GM18867 (cell line): ENCODE results near the gene ESPN.

Source experiments
- ATAC-seq: cut with Tn5 transposase; IDR thresholded peaks from one replicate; pipeline ENCODE4 v1.9.1; 2021; ENCODE audit warnings: mild to moderate bottlenecking, moderate library complexity; ENCODE audit not compliant: unreplicated experiment

Gene ESPN

DNA sequence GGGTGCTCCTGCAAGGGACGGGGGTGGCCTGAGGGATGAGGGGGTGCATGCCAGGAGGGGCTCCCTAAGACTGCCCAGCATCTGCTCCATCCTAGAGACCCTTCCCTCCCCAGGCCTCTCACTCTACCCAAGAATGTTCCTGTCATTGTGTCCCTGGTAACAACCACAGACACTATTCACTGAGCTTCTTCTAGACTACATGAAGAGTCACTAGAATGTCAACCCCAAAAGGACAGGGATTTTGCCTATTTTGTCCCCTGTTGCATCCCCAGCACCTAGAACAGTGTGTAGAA is 38.5 kb downstream of the ESPN start:
- ATAC-seq: no peak

GRCh38 chr1:6464514-6464836 is 39.9 kb downstream of the ESPN start:
- no peak for ATAC-seq

DNA sequence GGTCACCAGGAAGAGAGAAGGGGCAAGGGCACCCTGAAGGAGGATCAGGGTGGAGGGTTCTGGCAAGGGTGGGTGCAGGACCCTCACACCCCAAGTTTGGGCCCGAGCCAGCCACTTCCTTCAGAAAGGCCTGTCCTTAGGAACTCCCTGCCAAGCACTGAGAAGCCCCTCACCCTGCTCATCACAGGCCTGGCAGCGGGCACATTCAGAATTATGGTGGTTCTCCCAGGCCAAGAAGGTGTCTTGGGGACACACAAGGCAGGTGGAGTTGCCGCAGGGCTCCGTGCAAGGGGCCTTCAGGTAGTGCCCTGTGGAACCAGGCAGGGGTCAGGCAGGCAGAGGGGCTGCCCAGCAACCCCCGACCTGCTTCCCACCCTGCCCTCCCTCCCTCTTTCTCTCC is 40.3 kb downstream of the ESPN start:
- ATAC-seq: no peak

DNA sequence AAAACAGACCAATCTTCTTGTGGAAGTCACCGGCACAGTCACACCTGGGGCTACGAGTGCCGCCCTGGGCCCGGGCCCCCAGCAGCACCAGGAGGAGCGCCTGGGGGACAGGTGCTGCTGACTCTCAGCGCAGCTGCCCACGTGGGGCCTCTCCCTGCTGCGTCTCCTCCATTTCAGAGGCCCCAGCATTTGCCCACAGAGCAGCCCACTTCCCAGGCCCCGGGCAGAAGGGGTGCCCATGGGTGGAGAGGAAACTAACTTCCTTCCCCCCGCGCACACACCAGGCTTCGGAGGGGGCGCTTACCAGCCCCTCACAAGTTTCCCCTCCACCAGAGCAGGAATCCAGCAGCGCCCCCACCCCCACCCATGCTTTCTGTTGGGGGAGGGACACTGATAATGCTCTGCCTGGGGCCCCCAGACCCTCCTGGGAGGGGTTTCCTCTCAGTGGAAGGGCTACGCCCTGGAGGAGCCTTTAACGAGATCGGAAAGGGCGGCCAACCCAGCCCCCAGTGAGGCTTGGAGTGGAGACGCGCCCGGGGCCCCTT is 41.0 kb downstream of the ESPN start:
- ATAC-seq: no peak

- no peak for ATAC-seq
These were observed 41.4 kb downstream of the ESPN start, which contains the start of gene TNFRSF25 for GRCh38 chr1:6466023-6466422. Gene TNFRSF25 (minus strand): TSS chr1:6466173. CDS start chr1:6466107, 66 bp downstream.

DNA sequence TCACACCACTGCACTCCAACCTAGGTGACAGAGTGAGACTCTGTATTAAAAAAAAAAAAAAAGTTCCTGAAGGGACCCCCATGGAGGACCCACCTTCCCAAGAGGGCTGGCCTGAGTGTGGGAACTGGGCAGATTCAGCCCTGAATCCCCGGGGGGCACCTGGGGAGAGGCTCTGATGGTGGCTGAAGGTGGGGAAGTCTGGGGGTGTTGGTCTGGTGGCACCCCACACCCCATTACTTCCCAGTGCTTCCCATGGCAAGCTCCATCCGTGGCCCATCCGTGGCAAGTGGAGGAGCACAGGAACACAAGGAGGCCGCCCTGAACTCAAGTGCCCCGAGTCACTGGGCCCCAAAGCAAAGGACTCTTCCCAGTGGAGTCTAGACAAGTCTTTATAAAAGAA is 42.2 kb downstream of the ESPN start:
- no peak for ATAC-seq

DNA sequence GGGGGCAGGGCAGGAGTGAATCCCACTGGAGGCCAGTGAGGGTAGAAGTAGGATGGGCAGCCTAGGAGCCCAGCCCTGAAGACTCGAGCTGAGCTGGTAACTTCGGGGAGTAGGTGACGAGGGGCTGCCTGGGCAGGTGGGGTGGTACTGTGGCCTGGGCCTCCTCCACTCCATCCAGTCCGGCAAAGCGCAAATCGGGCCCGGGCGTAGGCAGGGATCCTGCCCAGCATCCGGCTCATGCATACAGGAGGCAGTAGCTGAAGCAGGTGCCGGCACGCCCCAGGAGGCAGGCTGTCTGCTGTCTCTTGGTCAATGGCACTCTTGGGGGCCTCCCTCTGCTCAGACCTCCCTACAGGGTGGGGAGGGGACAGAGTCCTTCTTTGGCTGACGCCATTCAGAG is 42.6 kb downstream of the ESPN start:
- no peak for ATAC-seq

- ATAC-seq: no peak
These were observed 43.4 kb downstream of the ESPN start for GRCh38 chr1:6467744-6468688.

DNA sequence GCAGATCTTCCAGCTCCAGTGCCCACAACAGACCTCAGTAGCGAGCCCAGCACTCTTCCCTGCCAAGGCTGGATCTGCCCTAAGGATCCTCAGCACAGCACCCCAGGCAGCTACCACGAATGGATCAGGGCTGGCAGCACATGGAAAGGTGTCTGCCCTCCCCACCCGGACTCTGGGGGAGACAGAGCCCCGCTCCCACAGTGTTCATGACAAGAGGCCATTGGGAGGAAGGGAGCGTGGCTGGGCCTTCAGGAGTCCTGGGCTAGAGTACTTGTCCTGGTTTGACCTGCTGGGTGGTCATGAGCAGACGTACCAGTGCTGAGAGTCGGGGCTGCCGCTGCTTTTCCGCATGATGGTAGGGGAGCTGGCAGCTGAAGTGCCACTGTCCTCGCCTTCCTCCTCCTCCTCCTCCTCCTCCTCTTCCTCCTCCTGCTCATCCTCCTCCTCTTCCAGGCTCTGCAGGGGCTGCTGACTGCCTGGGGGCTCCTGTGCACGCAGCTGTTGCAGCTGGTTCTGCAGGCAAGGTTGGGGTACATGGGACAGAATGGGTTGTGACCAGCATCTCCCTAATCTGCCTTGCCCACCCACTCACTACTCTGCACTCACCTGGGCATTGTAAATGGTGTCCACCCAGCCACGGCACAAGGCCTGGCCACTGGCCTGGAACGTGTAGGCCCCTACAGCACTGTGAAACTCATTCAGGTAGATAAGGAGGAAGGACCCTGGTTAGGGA is 44.3 kb downstream of the ESPN start:
- ATAC-seq: no peak

DNA sequence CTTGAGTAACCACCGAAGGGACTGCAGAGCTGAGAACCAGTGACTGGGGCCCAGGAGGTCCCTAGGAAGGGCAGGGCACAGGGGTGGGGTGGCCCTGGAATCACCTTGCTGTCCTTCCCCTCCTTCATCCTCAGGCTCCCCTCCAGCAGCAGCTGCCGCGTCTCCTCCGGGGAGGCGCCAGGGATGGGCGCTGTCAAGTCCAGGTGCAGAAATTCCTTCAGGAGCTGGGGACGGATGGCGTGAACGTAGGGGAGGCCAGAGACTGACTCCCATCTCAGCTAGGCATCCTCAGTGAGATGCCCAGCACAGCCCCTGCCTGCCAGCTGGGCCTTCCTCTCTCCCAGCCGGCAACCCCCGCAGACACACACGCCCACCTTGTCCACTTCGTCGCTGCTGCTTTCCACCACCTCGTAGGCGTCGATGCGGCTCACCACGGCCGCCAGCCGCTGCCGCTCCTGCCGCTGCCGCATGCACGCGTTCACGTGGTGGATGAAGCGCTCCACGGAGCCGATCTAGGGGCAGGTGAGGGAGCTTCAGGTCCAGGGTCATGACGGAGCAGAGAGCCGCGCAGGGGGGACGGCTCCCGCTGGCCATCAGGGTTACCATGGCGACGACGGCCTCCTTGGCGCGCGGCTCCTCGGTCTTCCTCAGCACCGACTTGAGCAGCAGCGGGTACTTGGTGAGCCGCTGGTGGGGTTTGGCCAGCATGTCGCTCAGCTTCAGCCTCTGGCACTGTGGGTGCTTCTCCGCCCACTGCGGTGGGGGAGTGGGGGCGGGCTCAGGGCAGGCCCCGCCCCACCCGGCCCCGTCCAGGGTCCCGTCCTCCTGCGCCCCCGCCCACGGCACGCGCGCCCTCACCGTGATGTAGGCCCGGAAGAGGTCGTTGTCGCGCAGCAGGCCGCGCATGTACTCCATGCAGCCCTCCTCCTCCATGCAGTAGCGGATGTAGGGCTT is 45.8 kb downstream of the ESPN start:
- ATAC-seq: no peak

DNA sequence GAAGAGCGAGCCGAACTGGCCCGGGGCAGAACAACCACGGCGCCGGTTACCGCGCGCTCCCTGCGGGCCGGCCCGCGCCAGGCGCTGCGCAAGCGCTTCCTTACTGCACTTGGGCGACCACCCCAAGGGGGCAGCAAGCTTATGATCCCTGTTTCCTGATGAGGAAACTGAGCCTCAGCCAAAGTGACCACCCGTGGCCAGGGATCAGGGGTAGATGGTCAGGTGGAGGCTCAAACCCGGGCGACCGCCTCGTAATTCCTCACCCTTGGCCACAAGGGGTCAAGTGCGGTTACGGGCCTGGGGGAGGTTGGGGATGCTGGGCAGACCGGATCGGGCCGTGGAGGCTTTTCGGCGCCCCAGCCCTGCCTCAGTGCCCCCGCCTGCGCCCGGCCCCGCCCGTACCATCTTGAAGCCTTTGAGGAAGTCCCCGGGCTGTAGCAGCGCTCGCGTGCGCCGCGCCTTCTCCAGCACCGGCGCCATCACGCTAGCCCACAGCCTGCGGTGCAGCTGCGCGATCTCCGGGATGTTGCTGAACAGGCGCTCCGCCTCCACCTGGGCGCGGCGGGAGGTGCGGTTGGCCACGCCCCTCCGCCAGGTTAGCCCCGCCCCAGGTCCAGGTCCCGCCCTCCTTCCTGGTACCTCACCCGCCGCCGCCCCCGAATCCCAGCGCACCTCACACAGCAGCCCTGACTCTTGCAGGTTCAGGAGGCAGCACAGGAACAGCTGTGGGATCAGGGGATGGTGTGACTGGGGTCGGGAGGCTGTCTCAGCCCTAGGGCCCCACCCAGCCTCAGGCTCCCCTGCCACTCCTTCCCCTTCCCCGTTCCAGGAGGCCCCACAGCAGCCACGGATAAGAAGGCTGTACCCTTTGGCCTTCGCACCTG is 46.8 kb downstream of the ESPN start:
- ATAC-seq: no peak

GRCh38 chr1:6471970-6472368 is 47.4 kb downstream of the ESPN start:
- ATAC-seq: no peak

- no peak for ATAC-seq
These were observed 47.8 kb downstream of the ESPN start for GRCh38 chr1:6472391-6472790.

DNA sequence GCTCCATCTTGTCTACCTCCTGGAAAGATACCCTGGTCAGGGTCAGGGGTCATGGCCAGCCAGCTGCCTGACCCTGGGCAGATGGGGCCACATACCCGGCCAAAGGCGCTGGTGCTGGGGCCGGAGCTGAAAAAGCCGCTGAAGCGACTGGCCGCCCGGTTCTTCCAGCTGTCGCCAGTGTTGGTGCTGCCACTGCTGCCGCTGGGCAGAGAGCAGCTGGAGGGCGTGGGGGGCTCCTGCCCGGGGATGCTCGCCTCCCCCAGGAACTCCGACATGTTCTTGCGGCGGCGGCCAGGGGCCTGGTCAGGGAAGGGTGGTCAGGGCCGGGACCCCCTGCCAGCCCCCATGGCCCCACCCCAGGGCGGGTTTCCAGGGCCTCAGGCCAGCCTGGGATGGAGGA is 48.6 kb downstream of the ESPN start:
- no peak for ATAC-seq

DNA sequence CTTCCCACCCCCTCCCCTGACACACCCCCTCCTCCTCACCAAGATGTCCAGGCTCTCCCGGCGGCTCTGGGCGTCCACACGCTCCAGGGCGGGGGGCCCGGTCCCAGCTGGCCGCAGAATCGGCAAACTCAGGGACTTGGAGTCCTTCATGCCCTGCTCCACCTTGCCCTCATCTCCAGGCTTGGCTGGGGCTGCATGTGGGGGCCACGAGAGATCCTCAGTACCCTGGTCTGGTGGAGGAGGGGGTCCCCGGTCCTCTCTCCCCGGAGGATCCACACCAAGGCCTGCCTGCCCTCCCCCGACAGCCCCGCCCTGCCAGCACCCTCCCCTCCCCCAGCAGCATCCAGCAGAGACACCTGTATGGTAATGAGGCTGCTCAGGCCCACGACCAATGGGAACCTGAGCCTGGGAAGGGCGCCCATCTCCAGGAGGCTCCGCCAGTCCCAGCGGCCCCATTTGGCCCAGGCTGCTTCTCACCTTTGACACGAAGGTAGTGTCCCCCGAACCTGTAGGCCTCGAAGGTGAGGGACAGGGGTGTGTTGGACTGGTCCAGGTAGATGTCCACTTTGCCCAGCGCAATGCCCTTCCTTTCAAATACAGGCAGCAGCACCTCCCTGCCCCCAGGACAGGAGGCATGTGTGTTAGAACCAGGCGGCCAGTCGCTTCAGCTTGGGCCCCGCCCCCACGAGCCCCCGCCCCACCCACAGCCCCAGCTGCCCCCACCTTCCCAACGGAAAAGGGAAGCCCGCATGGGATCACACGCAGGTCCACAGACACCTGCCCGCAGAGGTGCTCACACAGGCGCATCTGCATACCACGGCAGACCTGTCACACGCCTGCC is 49.6 kb downstream of the ESPN start:
- no peak for ATAC-seq

DNA sequence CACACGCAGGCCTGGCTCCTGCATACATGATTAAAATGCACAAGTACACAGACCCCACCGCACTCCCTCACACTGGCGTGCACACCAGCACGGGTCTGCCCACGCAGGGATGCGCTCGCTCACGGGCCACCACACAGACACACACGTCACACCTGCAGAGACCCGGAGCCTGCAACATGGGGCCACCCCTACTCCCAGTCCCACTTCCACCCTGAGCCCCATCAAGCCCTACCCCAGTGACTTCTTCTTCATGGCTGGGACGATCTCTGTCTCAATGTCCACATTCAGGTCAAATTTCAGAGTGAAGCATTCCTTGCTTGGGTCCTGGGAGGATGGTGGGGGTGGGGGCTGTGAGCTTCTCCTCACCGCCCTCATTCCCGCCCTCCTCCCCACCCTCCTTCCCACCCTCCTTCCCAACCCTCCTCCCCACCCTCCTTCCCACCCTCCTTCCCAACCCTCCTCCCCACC is 50.3 kb downstream of the ESPN start:
- no peak for ATAC-seq

- no peak for ATAC-seq
These were observed 51.0 kb downstream of the ESPN start for GRCh38 chr1:6475381-6476133.

DNA sequence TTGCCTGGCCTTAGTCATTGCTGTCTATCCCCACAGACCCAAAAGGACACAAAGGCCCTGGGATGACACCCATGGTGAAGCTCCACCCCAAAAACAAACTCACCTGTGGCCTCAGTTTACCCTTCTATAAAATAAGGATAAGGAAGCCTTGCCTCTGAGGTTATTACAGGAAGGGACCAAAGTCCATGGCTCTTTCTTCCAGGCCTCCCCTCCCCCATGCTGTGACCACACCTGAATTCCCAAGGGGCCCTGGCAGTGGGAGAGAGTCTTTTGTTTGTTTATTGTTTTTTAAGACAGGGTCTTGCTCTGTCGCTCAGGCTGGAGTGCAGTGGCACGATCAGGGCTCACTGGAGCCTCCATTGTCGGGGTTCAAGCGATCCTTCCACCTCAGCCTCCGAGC is 51.9 kb downstream of the ESPN start:
- no peak for ATAC-seq
